NAMALWA (cell line): Measurements from ENCODE around the gene USP6NL.
A peak's percentile ranks its signal among the peaks of the same experiment; 100 is the strongest.
"Not testable (repeated sequence)": the region's sequence is repeated elsewhere in the genome, so short reads cannot be mapped to it uniquely, and the experiment has no call there.

ENCODE experiments used
- DNase-seq: peaks from one replicate; pipeline ENCODE4 v3.0.0-alpha.2; 2015; ENCODE audit warnings: low spot score

Gene USP6NL

DNA sequence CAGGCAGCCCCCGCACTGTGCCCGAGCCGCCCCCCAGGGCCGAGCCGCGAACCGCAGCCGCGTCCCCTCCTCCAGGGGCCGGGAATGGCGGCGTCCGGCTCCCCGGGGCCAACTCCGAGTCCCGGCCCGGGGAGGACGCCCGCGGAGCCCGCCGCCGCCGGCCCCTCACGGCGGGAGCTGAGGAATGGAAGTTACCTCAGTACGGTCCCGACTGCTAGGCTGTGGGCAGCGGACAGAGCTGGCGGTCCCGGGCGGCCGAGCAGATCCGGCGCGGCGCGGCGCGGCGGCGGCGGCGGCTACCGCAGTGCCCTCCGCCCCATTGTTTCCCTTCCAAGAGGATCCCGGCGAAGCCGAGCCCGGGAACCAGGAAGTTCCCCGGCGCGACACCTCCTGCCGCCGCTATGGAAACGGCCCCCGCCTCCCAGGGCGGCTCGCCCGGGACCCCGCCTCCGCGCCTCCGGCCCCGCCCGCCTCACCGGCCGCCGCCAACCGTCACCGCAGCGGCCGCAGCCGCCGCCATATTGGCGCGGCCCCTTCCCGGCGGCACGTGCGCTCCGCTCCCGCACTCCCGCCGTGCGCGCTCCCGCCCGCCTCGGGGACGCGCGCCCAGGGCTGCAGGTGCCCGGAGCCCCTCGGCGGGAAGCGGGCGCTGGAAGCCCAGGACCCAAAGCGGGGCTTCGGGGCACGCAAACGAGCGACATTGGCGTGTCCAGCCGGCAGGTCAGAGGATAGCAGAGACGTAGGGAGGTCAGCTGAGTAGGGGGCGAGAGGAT is at the start of gene USP6NL:
USP6NL (minus strand) TSS at position 403 of the 773 bp plus-strand sequence. CDS start 14,016 bp downstream, outside the sequence.
- peak; percentile 80 for DNase-seq

DNA sequence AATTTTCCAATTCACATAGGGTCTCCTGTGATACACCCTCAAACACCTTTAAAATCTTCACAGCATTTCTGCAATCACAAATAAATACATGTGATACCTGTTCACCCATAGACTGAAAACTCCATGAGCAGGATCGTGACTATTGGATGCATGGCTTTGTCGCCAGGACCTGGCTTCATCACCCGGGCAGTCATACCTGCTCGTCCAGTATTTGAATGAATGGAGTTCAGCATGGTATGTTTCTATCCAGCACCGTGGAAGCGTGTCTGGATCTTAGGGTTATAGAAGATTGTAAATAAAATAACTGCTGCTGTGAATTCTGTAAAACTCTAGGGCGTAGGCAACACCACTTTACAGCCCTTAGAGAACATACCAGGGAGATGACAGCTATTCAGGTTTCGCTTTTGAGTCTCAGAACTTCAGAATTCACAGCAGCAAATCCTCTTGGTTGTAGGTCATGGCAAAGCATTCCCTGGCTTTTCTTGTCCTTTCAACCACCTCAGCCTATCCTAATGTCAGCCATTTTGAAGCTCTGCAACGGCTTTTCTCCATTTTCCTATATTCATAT is 47.4 kb upstream of the USP6NL start:
- no peak for DNase-seq

GRCh38 chr10:11655836-11656235 is 44.4 kb upstream of the USP6NL start:
- no peak for DNase-seq

- no peak for DNase-seq
Observed at GRCh38 chr10:11654659-11655058, 43.2 kb upstream of the USP6NL start.

- DNase-seq: no peak
Observed at GRCh38 chr10:11653758-11654471, 42.5 kb upstream of the USP6NL start.

DNA sequence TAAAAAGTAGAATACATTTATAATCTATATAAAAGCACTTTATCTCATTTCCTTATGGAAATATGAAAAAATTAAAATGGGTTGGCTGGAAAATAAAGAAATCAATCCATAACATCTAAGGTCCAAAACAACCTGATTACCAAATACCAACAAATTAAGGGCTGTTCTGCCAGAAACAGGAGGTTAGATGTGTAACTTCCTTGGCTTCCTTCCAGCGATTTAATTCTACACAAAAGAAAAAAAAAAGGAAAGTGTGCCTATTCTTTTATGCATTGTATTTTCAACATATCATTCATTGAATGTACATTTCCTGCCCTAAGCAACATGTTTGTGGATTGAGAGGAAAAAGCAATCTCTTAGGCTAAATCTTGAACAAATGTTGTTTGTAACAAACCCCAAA is 36.2 kb upstream of the USP6NL start:
- no peak for DNase-seq

GRCh38 chr10:11646450-11646849 is 35.0 kb upstream of the USP6NL start:
- DNase-seq: no peak

DNA sequence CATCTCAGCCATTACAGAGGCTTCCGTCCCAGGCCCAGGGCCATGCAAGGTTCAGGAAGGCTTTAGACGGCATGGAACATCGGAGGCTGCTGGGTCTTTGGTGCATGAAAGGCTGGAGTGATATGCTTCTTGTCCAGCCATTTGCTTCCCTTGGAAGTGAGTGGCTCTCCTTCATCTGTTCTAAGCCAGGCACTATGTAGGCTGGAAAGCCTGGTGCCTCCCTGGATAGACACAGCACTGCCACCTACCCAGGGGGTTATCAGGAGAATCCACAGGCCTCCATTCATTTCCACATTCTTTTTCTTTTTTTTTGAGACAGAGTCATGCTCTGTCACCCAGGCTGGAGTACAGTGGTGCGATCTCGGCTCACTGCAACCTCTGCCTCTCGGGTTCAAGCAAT is 31.6 kb upstream of the USP6NL start:
- DNase-seq: no peak

DNA sequence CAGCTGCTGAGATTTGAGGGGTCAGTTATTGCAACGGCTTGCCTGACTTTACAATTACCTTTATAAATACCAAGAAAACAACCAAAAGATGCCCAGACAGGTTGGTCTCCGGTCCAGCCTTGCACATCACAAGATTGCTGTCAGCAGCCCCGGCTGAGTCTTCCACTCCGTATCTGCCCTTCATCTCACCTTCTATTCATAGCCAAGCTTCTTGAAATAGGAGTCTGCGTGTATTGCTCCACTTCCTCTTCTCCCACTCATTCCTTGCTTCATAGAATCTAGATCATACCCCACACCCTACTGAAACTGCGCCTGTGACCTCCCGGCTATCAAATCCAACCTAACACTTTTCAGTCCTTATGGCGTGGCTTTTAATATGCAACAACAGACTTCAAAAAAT is 31.1 kb upstream of the USP6NL start:
- no peak for DNase-seq

GRCh38 chr10:11639849-11640764 is 28.7 kb upstream of the USP6NL start:
- DNase-seq: no peak

GRCh38 chr10:11639362-11639761 is 27.9 kb upstream of the USP6NL start:
- DNase-seq: no peak

DNA sequence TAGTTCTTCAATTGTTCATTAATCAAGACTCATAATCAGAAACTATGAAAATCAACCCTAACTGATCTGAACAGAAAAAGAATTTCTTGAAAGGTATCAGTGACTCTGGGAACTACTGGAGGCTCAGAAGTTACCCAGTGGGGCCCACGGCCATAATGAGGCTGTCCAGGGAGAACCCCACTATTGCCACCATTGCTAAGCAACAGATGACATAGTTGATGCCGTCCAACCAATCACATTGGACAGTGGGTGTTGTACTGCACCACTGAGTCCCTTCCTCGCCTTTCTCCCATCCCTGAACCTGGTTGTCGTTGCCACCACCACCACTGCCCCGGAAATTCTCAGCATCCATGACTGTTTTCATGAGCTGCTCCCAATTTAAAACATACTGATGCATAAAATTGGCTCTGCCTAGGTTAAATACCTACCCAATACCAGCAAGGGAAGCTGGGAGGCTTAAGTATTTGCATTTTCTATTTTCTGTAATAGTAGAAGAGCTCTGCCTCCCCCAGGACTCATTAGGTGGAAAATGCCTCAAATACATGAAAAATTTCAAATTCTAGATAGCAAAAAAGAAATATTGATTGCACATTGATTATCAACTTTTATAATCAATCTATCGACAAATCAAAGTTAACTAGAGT is 26.7 kb upstream of the USP6NL start:
- peak; percentile 30 for DNase-seq

- DNase-seq: no peak
Observed at GRCh38 chr10:11636697-11637303, 25.4 kb upstream of the USP6NL start.

DNA sequence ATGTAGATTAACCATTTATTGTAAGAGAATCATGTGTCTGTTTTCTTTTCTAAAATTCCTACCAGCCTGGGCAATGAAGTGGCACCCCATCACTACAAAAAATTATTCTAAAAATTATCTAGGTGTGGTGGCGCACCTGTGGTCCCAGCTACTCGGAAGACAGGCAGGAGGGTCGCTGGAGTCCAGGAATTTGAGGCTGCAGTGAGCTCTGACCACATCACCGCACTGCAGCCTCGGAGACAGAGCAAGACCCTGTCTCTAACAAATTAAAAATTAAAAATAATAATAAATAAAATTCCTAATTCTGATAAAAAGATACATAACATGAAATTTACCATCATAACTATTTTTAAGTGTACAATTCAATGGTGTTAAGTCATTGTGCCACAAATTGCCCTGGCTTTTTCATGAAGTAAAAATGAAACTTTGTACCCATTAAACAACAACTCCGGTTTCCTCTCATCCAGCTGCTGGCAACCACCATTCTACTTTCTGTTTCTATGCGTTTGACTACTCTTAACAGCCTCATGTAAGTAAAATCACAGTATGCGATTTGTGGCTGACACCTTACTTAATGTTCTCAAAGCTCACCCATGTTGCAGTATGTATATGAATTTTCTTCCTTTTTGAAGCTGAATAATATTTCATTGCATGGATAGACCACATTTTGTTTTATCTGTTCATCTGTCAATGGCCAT is 20.6 kb upstream of the USP6NL start:
- peak; percentile 86 for DNase-seq

DNA sequence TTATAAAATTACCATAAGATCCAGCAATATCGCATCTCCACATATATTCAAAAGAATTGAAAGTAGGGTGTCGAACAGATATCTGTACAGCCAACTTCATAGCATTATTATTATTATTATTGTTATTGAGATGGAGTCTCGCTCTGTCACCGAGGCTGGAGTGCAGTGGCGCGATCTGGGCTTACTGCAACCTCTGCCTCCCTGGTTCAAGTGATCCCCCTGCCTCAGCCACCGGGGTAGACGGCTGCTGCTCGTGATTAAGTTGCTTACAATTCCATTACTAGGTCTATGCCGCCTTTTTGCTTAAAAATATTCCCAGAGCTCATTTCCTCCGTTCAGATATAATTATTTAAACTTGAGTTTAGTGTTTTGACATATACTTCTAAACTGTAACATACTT is 19.8 kb upstream of the USP6NL start:
- DNase-seq: no peak

GRCh38 chr10:11629731-11630130 is 18.3 kb upstream of the USP6NL start:
- DNase-seq: no peak

GRCh38 chr10:11627941-11628340 is 16.5 kb upstream of the USP6NL start:
- not testable (repeated sequence) for DNase-seq

GRCh38 chr10:11626071-11626470 is 14.6 kb upstream of the USP6NL start:
- no peak for DNase-seq

GRCh38 chr10:11625019-11625735 is 13.7 kb upstream of the USP6NL start:
- DNase-seq: peak; percentile 77

DNA sequence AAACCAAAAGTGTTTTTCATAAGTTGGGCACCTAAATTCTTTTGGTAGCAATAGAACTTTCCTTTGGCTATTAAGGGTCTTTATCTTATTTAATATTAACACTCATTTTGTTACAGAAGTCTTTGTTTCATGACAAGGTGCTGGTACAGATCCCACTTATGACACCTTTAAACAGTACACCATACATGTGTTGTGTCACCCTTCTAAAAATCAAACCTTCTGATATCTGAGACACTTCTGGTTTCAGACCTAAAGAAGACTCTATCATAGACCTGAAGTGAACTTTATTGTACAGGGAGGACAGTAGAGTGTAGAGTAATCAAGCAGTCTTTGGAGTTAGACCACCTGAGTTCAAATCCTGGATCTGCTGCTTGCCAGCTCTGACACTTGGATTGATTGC is 5.8 kb upstream of the USP6NL start:
- no peak for DNase-seq
